Ovary (tissue), 3 donors: ENCODE results near the gene SLC7A6OS.

ENCODE experiments used
- CTCF ChIP-seq, 3 donors: fragments of 450-650 bp in 2 of 3; fragments of 200-600 bp in 1 of 3; IDR thresholded peaks; one replicate each; pipeline versions ENCODE4 v1.5.1 to v1.8.0; 2016 to 2022; ENCODE audit warnings: antibody characterized with exemption in 3 of 3, mild to moderate bottlenecking in 1 of 3
- POLR2A ChIP-seq: fragments of 450-650 bp; IDR thresholded peaks from one replicate; pipeline ENCODE4 v1.6.1; 2017; ENCODE audit warnings: antibody characterized with exemption, mild to moderate bottlenecking, moderate library complexity
- donor health status: DM: no; HTN: no; CAD: no.

GRCh38 chr16:68279726-68280558 is 30.8 kb downstream of the SLC7A6OS start:
- no peak for TF ChIP-seq POLR2A
- no peak for TF ChIP-seq CTCF (IDR thresholded peaks at IDR 0.05)
